OCI-LY7 (cell line): Measurements from ENCODE around the gene ATF6B. TPM values are rescaled to one million over a fixed set of nuclear protein-coding genes. Genes with fewer than 3 reads are reported as not detected.

Source experiments
- BruUV-seq: library from RNA; stranded (reverse); fragments of 400-500 nt; replicated peaks from 2 replicates; lab custom pipeline; 2021; lab: Mats Ljungman, UMichigan
- CTCF ChIA-PET: fragments of 300-600 bp; sonication (Branson Sonifier 250); formaldehyde crosslinking; loops from one replicate; lab custom pipeline; 2022; ENCODE audit warnings: antibody characterized with exemption; ENCODE audit not compliant: unreplicated experiment; lab: Charles Lee
- POLR2A ChIA-PET: fragments of 300-600 bp; sonication (Branson Sonifier 250); formaldehyde crosslinking; loops from one replicate; lab custom pipeline; 2022; ENCODE audit warnings: antibody characterized with exemption; lab: Charles Lee
- DNase-seq: peaks from one replicate; pipeline ENCODE4 v3.0.0-alpha.2; 2015; ENCODE audit warnings: low spot score
- H2AFZ ChIP-seq: fragments of 200-600 bp; sonication (generic), shearing (Covaris generic); 2 replicates; pipeline ENCODE4 v1.6.1; 2014; ENCODE audit warnings: mild to moderate bottlenecking, antibody characterized with exemption, low read length, moderate library complexity
- H3K27ac ChIP-seq: fragments of 200-600 bp; sonication (generic); 2 replicates; pipeline ENCODE4 v1.5.1; 2014; ENCODE audit warnings: mixed run types, low read depth, mild to moderate bottlenecking, moderate library complexity, low read length, inconsistent platforms; ENCODE audit not compliant: poor library complexity, severe bottlenecking
- H3K36me3 ChIP-seq: fragments of 200-600 bp; sonication (generic); 2 replicates; pipeline ENCODE4 v1.6.1; 2014; ENCODE audit warnings: mild to moderate bottlenecking, antibody characterized with exemption, low read length, moderate library complexity, mixed read lengths; ENCODE audit not compliant: insufficient read depth
- H3K4me1 ChIP-seq: fragments of 200-600 bp; sonication (generic); 2 replicates; pipeline ENCODE4 v1.5.1; 2014; ENCODE audit warnings: mild to moderate bottlenecking, low read length; ENCODE audit not compliant: insufficient read depth, poor library complexity, severe bottlenecking
- H3K4me2 ChIP-seq: fragments of 200-600 bp; sonication (generic); 2 replicates; pipeline ENCODE4 v1.6.1; 2014; ENCODE audit warnings: mild to moderate bottlenecking, low read length
- H3K4me3 ChIP-seq: fragments of 200-600 bp; sonication (generic); 2 replicates; pipeline ENCODE4 v1.5.1; 2014; ENCODE audit warnings: mild to moderate bottlenecking, low read depth, low read length; ENCODE audit not compliant: poor library complexity, severe bottlenecking
- H3K79me2 ChIP-seq: fragments of 200-600 bp; sonication (generic); 2 replicates; pipeline ENCODE4 v1.6.1; 2016; ENCODE audit warnings: low read depth, mild to moderate bottlenecking, low read length, moderate library complexity, mixed read lengths; ENCODE audit not compliant: insufficient read depth
- H3K9me2 ChIP-seq: fragments of 200-600 bp; sonication (generic); 2 replicates; pipeline ENCODE4 v1.6.1; 2016; ENCODE audit warnings: mild to moderate bottlenecking, low read length, mixed read lengths; ENCODE audit not compliant: insufficient read depth
- H3K9me3 ChIP-seq: fragments of 200-600 bp; sonication (generic); 2 replicates; pipeline ENCODE4 v1.6.1; 2014; ENCODE audit warnings: mild to moderate bottlenecking, mixed run types, low read length, mixed read lengths
- H4K20me1 ChIP-seq: fragments of 200-600 bp; sonication (generic); 2 replicates; pipeline ENCODE4 v1.6.1; 2014; ENCODE audit warnings: mild to moderate bottlenecking, antibody characterized with exemption, low read length, moderate library complexity, mixed read lengths; ENCODE audit not compliant: insufficient read depth
- CTCF ChIP-seq: fragments of 200-600 bp; sonication (generic); conservative IDR thresholded peaks from 2 replicates; pipeline ENCODE4 v1.5.1; 2014; ENCODE audit warnings: mild to moderate bottlenecking, antibody characterized with exemption, low read length, moderate library complexity, mixed read lengths
- EZH2phosphoT487 ChIP-seq: fragments of 200-600 bp; sonication (generic); IDR thresholded peaks from 2 replicates; pipeline ENCODE4 v1.6.1; 2018; ENCODE audit warnings: low read depth, borderline replicate concordance, mild to moderate bottlenecking, mixed run types, antibody characterized with exemption, low read length, moderate library complexity, mixed read lengths
- intact Hi-C: fragments of 100-400 bp; cut with micrococcal nuclease; formaldehyde crosslinking; loops from one replicate; pipeline ENCODE4 v1.10.0; 2022; ENCODE audit not compliant: unreplicated experiment
- total RNA-seq, 2 experiments: library from RNA; depleted of rRNA in 1 of 2; stranded (reverse); fragments of >200 nt in 1 of 2; shearing (Covaris generic) in 1 of 2; gene quantifications; 2 replicates each; pipeline ENCODE4 v1.2.3, GENCODE V29; 2014 to 2022

ATF6B gene
- total RNA-seq, 2 experiments from 2014 or later = 57.7 to 122 TPM

GRCh38 chr6:32171234-32171633, 43.2 kb upstream of the ATF6B start:
- no peak overlapping the region for H3K4me2 ChIP-seq
- POLR2A ChIA-PET = no interaction called here
- no peak for DNase-seq
- no TSS peak for BruUV-seq
- H3K27ac ChIP-seq = no peak overlapping the region
- no peaks in the 10 kb centered on the region for H3K9me2 ChIP-seq
- H3K4me3 ChIP-seq = no peak overlapping the region
- peaks cover 14% of the 10 kb centered on the region; the same call in 1 of the 2 replicates for H3K79me2 ChIP-seq
- H4K20me1 ChIP-seq = no peaks in the 10 kb centered on the region
- peaks cover 39% of the 10 kb centered on the region for H3K36me3 ChIP-seq
- TF ChIP-seq EZH2phosphoT487 (no peak), CTCF (no peak)
- H3K4me1 ChIP-seq = peaks cover 25% of the 10 kb centered on the region
- intact Hi-C loops = no loop called here
- no peak overlapping the region for H2AFZ ChIP-seq
- no peaks in the 10 kb centered on the region for H3K9me3 ChIP-seq
- CTCF ChIA-PET = no interaction called here

GRCh38 chr6:32170294-32170693, 42.2 kb upstream of the ATF6B start:
- Histone ChIP-seq H3K79me2 (peaks cover 9% of the 10 kb centered on the region; the same call in 1 of the 2 replicates), H3K9me3 (no peaks in the 10 kb centered on the region), H3K9me2 (no peaks in the 10 kb centered on the region), H3K4me1 (peaks cover 23% of the 10 kb centered on the region), H4K20me1 (no peaks in the 10 kb centered on the region), H3K4me3 (no peak overlapping the region), H2AFZ (no peak overlapping the region), H3K36me3 (peaks cover 39% of the 10 kb centered on the region), H3K27ac (no peak overlapping the region), H3K4me2 (no peak overlapping the region)
- no TSS peak for BruUV-seq
- ChIA-PET CTCF (no interaction called here), POLR2A (no interaction called here)
- no peak for DNase-seq
- intact Hi-C loops = no loop called here
- no peak for TF ChIP-seq EZH2phosphoT487
- no peak for TF ChIP-seq CTCF

GRCh38 chr6:32168807-32169591, 41.0 kb upstream of the ATF6B start:
- CTCF ChIA-PET = no interaction called here
- no peak overlapping the region for H2AFZ ChIP-seq
- H3K9me3 ChIP-seq = no peaks in the 10 kb centered on the region
- no peak for TF ChIP-seq EZH2phosphoT487
- 0 out of 2 replicates have a peak, but pooled peaks have one; percentile 31 for TF ChIP-seq CTCF
- no peak overlapping the region for H3K4me3 ChIP-seq
- intact Hi-C loops = no loop called here
- POLR2A ChIA-PET = no interaction called here
- peaks cover 44% of the 10 kb centered on the region for H3K36me3 ChIP-seq
- H3K4me2 ChIP-seq = no peak overlapping the region
- H3K27ac ChIP-seq = no peak overlapping the region
- no TSS peak for BruUV-seq
- no peaks in the 10 kb centered on the region for H3K79me2 ChIP-seq
- no peaks in the 10 kb centered on the region for H3K9me2 ChIP-seq
- H3K4me1 ChIP-seq = peaks cover 23% of the 10 kb centered on the region
- H4K20me1 ChIP-seq = no peaks in the 10 kb centered on the region
- DNase-seq = no peak
